Loucy (cell line): ENCODE measurements around the gene TMTC2.

Experiments used
- H2AFZ ChIP-seq: fragments of 200-600 bp; sonication (generic); 2 replicates; pipeline ENCODE4 v1.6.0; 2016; ENCODE audit warnings: antibody characterized with exemption, mild to moderate bottlenecking, low read length, moderate library complexity
- H3F3A ChIP-seq: fragments of 200-600 bp; 2 replicates; pipeline ENCODE4 v1.6.0; 2016; ENCODE audit warnings: antibody characterized with exemption, low read depth, mild to moderate bottlenecking
- H3K27me3 ChIP-seq: fragments of 200-600 bp; sonication (generic); 2 replicates; pipeline ENCODE4 v1.6.1; 2014; ENCODE audit warnings: low read length, mild to moderate bottlenecking; ENCODE audit not compliant: insufficient read depth, poor library complexity, severe bottlenecking
- H3K36me3 ChIP-seq: fragments of 200-600 bp; sonication (generic); 2 replicates; pipeline ENCODE4 v1.6.1; 2016; ENCODE audit warnings: low read length; ENCODE audit not compliant: insufficient read depth
- H3K4me1 ChIP-seq: fragments of 200-600 bp; sonication (generic); 2 replicates; pipeline ENCODE4 v1.5.1; 2014; ENCODE audit warnings: low read length, mild to moderate bottlenecking; ENCODE audit not compliant: insufficient read depth, poor library complexity, severe bottlenecking
- H3K4me2 ChIP-seq: fragments of 200-600 bp; sonication (generic); 2 replicates; pipeline ENCODE4 v1.6.0; 2014; ENCODE audit warnings: antibody characterized with exemption, low read length, low read depth, mild to moderate bottlenecking; ENCODE audit not compliant: poor library complexity, severe bottlenecking
- H3K4me3 ChIP-seq: fragments of 200-600 bp; sonication (generic); 2 replicates; pipeline ENCODE4 v1.5.1; 2014; ENCODE audit warnings: low read length, mild to moderate bottlenecking, mixed read lengths; ENCODE audit not compliant: poor library complexity, severe bottlenecking
- H3K79me2 ChIP-seq: fragments of 200-600 bp; sonication (generic); 2 replicates; pipeline ENCODE4 v1.6.1; 2014; ENCODE audit warnings: low read length; ENCODE audit not compliant: insufficient read depth
- H3K9ac ChIP-seq: fragments of 200-600 bp; sonication (generic); 2 replicates; pipeline ENCODE4 v1.6.0; 2014; ENCODE audit warnings: mild to moderate bottlenecking, low read depth, low read length, moderate library complexity; ENCODE audit not compliant: poor library complexity, severe bottlenecking
- H3K9me2 ChIP-seq: fragments of 200-600 bp; sonication (generic); replicated peaks from 2 replicates; pipeline ENCODE4 v1.6.1; 2016; ENCODE audit warnings: low read depth, low read length, mixed read lengths
- H3K9me3 ChIP-seq: fragments of 200-600 bp; sonication (generic); 2 replicates; pipeline ENCODE4 v1.6.1; 2014; ENCODE audit warnings: mild to moderate bottlenecking, antibody characterized with exemption, low read length, low read depth; ENCODE audit not compliant: insufficient read depth
- H4K20me1 ChIP-seq: fragments of 200-600 bp; sonication (generic); 2 replicates; pipeline ENCODE4 v1.6.0; 2014; ENCODE audit warnings: antibody characterized with exemption, low read length, mild to moderate bottlenecking; ENCODE audit not compliant: insufficient read depth, poor library complexity, severe bottlenecking
- EZH2phosphoT487 ChIP-seq: fragments of 200-600 bp; IDR thresholded peaks from 2 replicates; pipeline ENCODE4 v1.6.1; 2018; ENCODE audit warnings: antibody characterized with exemption, mild to moderate bottlenecking, moderate library complexity, borderline replicate concordance
- TF ChIP-seq, protein P1 (sequence below): fragments of 200-600 bp; sonication (generic); conservative IDR thresholded peaks from 2 replicates; pipeline ENCODE4 v1.5.1; 2014; ENCODE audit warnings: mild to moderate bottlenecking, antibody characterized with exemption, low read length

Gene TMTC2

DNA sequence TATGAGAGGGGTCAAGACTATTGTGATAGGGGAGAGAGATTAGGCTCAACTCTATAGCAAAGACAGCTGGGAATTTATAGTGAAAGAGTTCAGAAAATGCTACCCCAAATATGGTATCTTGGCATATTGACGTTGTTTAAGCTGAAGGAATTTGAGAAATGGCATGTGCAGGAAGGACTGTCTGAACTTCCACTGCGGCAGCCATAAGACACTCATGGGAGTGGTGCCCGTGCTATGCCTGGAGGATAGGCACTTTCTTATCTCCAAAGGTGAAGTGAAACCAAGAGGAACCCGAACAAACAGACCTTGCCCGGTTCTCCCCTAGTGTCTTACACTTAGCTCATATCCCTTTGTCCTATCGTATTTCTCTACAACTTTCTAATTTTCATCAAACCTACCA, 390.3 kb downstream of the TMTC2 start:
- H2AFZ ChIP-seq, result no peak overlapping the region
- H3K9ac ChIP-seq, result no peak overlapping the region
- no peaks in the 10 kb centered on the region for H3K79me2 ChIP-seq
- H3K4me2 ChIP-seq, result no peak overlapping the region
- H3K27me3 ChIP-seq, result no peaks in the 10 kb centered on the region
- no peaks in the 10 kb centered on the region for H3K36me3 ChIP-seq
- no peaks in the 10 kb centered on the region for H3K9me2 ChIP-seq
- H3K4me1 ChIP-seq, result no peaks in the 10 kb centered on the region
- TF ChIP-seq, protein P1, sequence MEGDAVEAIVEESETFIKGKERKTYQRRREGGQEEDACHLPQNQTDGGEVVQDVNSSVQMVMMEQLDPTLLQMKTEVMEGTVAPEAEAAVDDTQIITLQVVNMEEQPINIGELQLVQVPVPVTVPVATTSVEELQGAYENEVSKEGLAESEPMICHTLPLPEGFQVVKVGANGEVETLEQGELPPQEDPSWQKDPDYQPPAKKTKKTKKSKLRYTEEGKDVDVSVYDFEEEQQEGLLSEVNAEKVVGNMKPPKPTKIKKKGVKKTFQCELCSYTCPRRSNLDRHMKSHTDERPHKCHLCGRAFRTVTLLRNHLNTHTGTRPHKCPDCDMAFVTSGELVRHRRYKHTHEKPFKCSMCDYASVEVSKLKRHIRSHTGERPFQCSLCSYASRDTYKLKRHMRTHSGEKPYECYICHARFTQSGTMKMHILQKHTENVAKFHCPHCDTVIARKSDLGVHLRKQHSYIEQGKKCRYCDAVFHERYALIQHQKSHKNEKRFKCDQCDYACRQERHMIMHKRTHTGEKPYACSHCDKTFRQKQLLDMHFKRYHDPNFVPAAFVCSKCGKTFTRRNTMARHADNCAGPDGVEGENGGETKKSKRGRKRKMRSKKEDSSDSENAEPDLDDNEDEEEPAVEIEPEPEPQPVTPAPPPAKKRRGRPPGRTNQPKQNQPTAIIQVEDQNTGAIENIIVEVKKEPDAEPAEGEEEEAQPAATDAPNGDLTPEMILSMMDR, result no peak
- TF ChIP-seq EZH2phosphoT487, result no peak
- H3K4me3 ChIP-seq, result no peak overlapping the region
- H3K9me3 ChIP-seq, result no peaks in the 10 kb centered on the region
- H4K20me1 ChIP-seq, result no peaks in the 10 kb centered on the region
- H3F3A ChIP-seq, result no peaks in the 10 kb centered on the region

DNA sequence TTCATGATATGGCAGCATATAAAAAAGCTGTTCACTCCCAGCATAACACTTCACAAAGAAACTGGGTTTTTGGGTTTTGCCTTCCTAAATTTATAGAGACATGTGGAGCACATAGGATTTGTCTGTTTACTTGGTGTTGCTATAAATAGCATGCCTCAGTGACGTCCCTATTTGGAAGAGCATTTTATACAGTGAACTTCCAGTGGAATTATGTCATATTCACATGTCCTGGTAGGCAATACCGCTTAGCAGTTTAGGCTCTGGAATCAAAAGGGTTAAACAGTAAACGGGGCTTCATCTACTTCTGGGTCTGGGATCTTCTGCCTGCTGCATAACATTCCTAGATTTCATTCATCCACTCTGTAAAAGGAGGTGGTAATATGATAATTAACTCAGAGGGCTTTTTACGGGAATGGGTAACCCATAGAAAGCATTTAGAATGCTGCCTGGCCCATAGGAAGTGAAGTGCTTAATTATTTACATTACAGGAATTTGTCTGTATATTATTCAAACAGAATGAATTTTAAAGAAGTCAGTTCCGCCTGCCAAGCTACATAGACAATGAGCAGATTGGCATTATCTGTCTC, 396.1 kb downstream of the TMTC2 start:
- Histone ChIP-seq H3K36me3 (no peaks in the 10 kb centered on the region), H3F3A (no peaks in the 10 kb centered on the region), H3K4me2 (no peak overlapping the region), H2AFZ (no peak overlapping the region), H4K20me1 (no peaks in the 10 kb centered on the region), H3K4me1 (no peaks in the 10 kb centered on the region), H3K79me2 (no peaks in the 10 kb centered on the region), H3K4me3 (no peak overlapping the region), H3K9me2 (no peaks in the 10 kb centered on the region), H3K9me3 (no peaks in the 10 kb centered on the region), H3K9ac (no peak overlapping the region), H3K27me3 (no peaks in the 10 kb centered on the region)
- no peak for TF ChIP-seq EZH2phosphoT487
- TF ChIP-seq, protein P1, result no peak

DNA sequence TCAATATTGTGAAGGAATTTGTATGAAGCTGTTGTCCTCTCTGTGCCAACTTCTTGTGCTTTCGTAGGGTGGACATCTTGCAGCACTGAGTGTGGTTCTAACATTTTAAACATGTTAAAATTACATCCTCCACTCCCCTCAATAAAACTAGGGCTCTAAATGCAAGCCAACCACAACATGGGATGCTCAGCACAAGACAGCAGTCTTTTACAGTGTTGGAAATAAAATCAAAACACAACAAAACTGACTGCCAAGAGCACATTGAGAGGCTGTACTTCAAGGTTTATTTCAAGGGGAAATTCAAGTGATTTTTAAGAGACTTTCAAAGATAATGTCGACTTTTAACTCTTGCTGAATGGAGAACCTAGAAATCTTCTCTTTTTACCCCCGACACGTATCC, 396.9 kb downstream of the TMTC2 start:
- Histone ChIP-seq H2AFZ (no peak overlapping the region), H3K4me1 (no peaks in the 10 kb centered on the region), H3K9ac (no peak overlapping the region), H3K36me3 (no peaks in the 10 kb centered on the region), H3K27me3 (no peaks in the 10 kb centered on the region), H3K9me3 (no peaks in the 10 kb centered on the region), H4K20me1 (no peaks in the 10 kb centered on the region), H3K79me2 (no peaks in the 10 kb centered on the region), H3K4me2 (no peak overlapping the region), H3K4me3 (no peak overlapping the region), H3K9me2 (no peaks in the 10 kb centered on the region), H3F3A (no peaks in the 10 kb centered on the region)
- TF ChIP-seq EZH2phosphoT487, result no peak
- TF ChIP-seq, protein P1, result no peak
